Embryonic facial prominence (tissue), 1 donor: ENCODE results near the gene SERPINB5.

ENCODE experiments used
- DNase-seq: peaks from one replicate; pipeline ENCODE4 v3.0.0-alpha.2; 2016; ENCODE audit errors: extremely low spot score

The SERPINB5 gene

DNA sequence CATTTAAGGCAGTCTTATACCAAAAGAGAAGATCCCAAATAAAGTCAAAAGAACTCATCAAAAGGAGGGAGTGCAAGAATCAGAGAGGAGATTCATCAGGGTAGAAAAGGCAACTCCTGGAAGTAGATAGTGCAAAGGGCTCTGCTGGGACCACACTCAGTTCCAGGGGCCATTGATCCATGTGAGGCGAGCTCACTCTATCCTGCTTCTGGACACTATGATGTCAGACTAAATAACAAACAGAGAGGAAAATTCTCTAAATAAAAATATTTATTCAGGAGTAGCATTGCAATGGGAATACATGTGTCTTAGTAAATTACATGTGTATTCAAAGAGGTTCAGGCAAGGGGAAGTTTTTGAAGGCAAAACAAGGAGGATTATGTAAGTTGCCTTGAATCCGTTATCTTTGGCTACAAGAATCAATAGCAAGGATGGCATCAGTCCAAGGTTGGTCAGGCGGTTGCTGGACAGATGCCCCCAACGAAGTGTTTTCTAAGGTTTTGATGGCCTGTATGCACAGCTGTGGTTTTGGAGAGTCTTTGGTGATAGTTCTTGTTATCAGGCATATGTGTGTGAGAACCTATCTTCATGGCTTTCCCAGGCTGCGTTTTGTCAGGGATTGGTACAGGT lies 52.2 kb downstream of the SERPINB5 start:
- DNase-seq: no peak

- no peak for DNase-seq
Observed at GRCh38 chr18:63532471-63532870, 55.7 kb downstream of the SERPINB5 start.

DNA sequence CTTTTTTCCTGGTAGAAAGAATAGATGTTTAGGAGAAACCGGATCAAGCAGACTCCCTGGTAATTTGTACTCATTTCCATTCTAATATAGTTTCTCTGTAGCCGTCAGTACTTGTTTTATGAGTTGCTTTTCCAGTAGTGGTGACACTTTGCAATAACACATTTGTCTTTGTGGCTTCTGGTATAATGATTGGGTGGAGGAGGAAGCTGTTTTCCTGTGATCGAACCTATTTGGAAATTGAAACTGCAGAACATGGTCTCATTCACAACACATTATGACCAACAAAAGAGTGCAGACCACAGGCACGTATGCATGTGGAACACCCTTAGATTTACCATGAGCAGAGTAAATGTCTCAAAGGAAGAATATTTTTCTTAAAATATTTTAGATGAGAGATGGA lies 57.9 kb downstream of the SERPINB5 start:
- no peak for DNase-seq

GRCh38 chr18:63539904-63540510 lies 63.2 kb downstream of the SERPINB5 start:
- no peak for DNase-seq

- DNase-seq: no peak
Observed at GRCh38 chr18:63542069-63542468, 65.3 kb downstream of the SERPINB5 start, which contains the start of gene SERPINB12. Gene SERPINB12 (plus strand): TSS chr18:63542369. CDS start chr18:63556160, 13,791 bp downstream.

DNA sequence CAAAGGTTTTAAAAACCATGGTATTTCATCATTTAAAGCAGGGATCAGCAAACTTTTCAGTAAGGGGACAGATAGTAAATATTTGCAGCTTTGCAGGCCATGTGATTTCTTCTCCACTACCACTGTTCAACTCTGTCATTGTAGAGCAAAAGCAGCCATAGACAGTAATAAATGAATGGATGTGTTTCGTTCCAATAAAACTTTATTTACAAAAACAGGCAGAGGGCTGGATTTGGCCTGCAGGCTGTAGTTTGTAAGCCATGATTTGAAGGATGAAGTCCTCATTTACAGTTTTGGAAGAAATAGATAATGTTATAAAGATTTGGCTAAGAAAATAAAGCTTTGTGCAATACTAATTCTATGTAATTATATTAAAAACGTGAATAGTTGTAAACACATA lies 67.3 kb downstream of the SERPINB5 start:
- DNase-seq: no peak

GRCh38 chr18:63545000-63545399 lies 68.2 kb downstream of the SERPINB5 start:
- no peak for DNase-seq

GRCh38 chr18:63550068-63550467 lies 73.3 kb downstream of the SERPINB5 start:
- DNase-seq: no peak

- DNase-seq: no peak
Observed at GRCh38 chr18:63551769-63552168, 75.0 kb downstream of the SERPINB5 start.

DNA sequence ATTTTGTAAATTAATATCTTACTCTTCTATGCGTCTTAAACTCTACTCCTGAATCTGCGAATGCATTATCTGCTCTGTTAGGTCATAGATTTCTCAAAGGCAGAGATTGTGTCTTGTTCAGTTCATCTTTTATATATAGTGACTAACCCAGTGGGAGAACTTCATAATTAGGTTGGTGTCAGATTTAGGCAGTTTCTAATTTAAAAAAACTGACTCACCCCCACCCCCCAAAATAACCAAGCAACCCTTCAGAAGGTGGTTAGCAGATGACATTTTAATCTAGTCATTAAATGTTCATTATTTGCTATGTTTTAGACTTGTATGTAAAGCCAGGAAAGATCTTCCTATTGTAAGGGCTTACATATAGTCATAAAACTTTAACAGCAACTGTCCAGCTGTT lies 75.8 kb downstream of the SERPINB5 start:
- no peak for DNase-seq

DNA sequence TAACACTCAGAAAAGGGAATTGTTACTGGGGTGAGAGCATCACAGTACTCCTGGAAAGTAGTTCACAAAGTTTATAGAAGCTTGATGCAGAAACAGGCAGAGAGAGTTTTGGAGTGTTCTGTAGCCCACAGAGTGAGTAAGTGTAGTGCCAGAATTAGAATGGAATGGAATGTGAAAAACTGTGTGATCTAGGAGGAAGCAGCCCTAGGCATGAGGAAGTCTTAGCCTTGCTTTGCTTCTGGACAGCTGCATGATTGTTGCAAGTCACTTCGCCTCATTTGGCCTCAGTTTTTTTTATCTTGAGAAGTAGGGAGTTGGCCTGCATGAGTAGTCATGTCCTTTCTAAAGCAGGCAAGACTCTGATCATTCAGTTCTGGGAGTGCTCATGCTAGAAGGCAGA lies 76.3 kb downstream of the SERPINB5 start:
- no peak for DNase-seq
